WTC11 (cell line): ENCODE measurements around the gene SECISBP2. TPM values are rescaled to one million over a fixed set of nuclear protein-coding genes. Genes with fewer than 3 reads are reported as not detected.
"Not testable (repeated sequence)": the region's sequence is repeated elsewhere in the genome, so short reads cannot be mapped to it uniquely, and the experiment has no call there.

ENCODE experiments used
- ATAC-seq: fragments of 200-7000 bp; cut with Tn5 transposase; 2 replicates; pipeline ENCODE4 v1.10.0; 2021; ENCODE audit warnings: mild to moderate bottlenecking, moderate library complexity
- CTCF ChIA-PET: fragments of 300-600 bp; sonication (Branson Sonifier 250); formaldehyde crosslinking; loops from one replicate; lab custom pipeline; 2021; ENCODE audit warnings: antibody characterized with exemption; lab: Charles Lee
- POLR2A ChIA-PET: fragments of 350-600 bp; sonication (Branson Sonifier 250); formaldehyde crosslinking; loops from one replicate; lab custom pipeline; 2021; ENCODE audit warnings: antibody characterized with exemption; lab: Charles Lee
- DNase-seq: peaks from one replicate; pipeline ENCODE4 v3.0.0; 2021; ENCODE audit warnings: low spot score
- H3K27ac Mint-ChIP-seq: 2 replicates; pipeline ENCODE4 v1.8.0; 2021; ENCODE audit warnings: mixed read lengths
- H3K27me3 Mint-ChIP-seq: 2 replicates; pipeline ENCODE4 v1.8.0; 2021; ENCODE audit warnings: low read depth, mild to moderate bottlenecking, moderate library complexity, mixed read lengths
- H3K36me3 Mint-ChIP-seq: 2 replicates; pipeline ENCODE4 v1.8.0; 2021; ENCODE audit warnings: mixed read lengths
- H3K4me1 Mint-ChIP-seq: 2 replicates; pipeline ENCODE4 v1.8.0; 2022; ENCODE audit warnings: mixed read lengths
- H3K4me3 Mint-ChIP-seq: 2 replicates; pipeline ENCODE4 v1.8.0; 2021; ENCODE audit warnings: mild to moderate bottlenecking, moderate library complexity, mixed read lengths
- H3K9me3 Mint-ChIP-seq: 2 replicates; pipeline ENCODE4 v1.8.0; 2021; ENCODE audit warnings: mixed read lengths
- ATF3 ChIP-seq: sonication (generic); formaldehyde crosslinking; conservative IDR thresholded peaks from 2 replicates; pipeline ENCODE4 v1.8.1; 2022; ENCODE audit warnings: mild to moderate bottlenecking, missing genetic modification reagents
- CBFB ChIP-seq: sonication (generic); formaldehyde crosslinking; IDR thresholded peaks from 2 replicates; pipeline ENCODE4 v1.8.1; 2022; ENCODE audit warnings: mild to moderate bottlenecking, low read depth, missing genetic modification reagents
- CREB1 ChIP-seq: sonication (generic); formaldehyde crosslinking; IDR thresholded peaks from 2 replicates; pipeline ENCODE4 v1.8.0; 2023; ENCODE audit warnings: mild to moderate bottlenecking, missing genetic modification reagents
- CREM ChIP-seq: sonication (generic); formaldehyde crosslinking; IDR thresholded peaks from 2 replicates; pipeline ENCODE4 v1.8.1; 2022; ENCODE audit warnings: mild to moderate bottlenecking, missing genetic modification reagents, moderate library complexity
- E2F1 ChIP-seq: sonication (generic); formaldehyde crosslinking; IDR thresholded peaks from 2 replicates; pipeline ENCODE4 v1.8.0; 2022; ENCODE audit warnings: mild to moderate bottlenecking, missing genetic modification reagents
- E2F4 ChIP-seq: sonication (generic); formaldehyde crosslinking; IDR thresholded peaks from 2 replicates; pipeline ENCODE4 v1.8.1; 2022; ENCODE audit warnings: low read depth, mild to moderate bottlenecking, moderate library complexity, missing genetic modification reagents, borderline replicate concordance
- ELF4 ChIP-seq: sonication (generic); formaldehyde crosslinking; IDR thresholded peaks from 2 replicates; pipeline ENCODE4 v1.8.1; 2022; ENCODE audit warnings: low read depth, mild to moderate bottlenecking, moderate library complexity, missing genetic modification reagents
- ETV6 ChIP-seq: sonication (generic); formaldehyde crosslinking; IDR thresholded peaks from 2 replicates; pipeline ENCODE4 v1.8.1; 2022; ENCODE audit warnings: mild to moderate bottlenecking, missing genetic modification reagents
- FOXJ3 ChIP-seq: sonication (generic); formaldehyde crosslinking; IDR thresholded peaks from 2 replicates; pipeline ENCODE4 v1.9.0; 2021; ENCODE audit warnings: missing genetic modification reagents, mild to moderate bottlenecking, borderline replicate concordance
- GTF2I ChIP-seq: fragments of 250-450 bp; sonication (Bioruptor Pico); conservative IDR thresholded peaks from 2 replicates; pipeline ENCODE4 v1.4.0; 2021; ENCODE audit warnings: mild to moderate bottlenecking
- HMGA2 ChIP-seq: fragments of 250-450 bp; sonication (Bioruptor Pico); IDR thresholded peaks from 2 replicates; pipeline ENCODE4 v1.4.0; 2021; ENCODE audit warnings: mild to moderate bottlenecking, moderate library complexity
- IRF2 ChIP-seq: sonication (generic); formaldehyde crosslinking; IDR thresholded peaks from 2 replicates; pipeline ENCODE4 v1.8.0; 2022; ENCODE audit warnings: low read depth, missing genetic modification reagents, borderline replicate concordance
- JAZF1 ChIP-seq: fragments of 250-450 bp; sonication (Bioruptor Pico); IDR thresholded peaks from 2 replicates; pipeline ENCODE4 v1.9.0; 2021; ENCODE audit warnings: moderate library complexity, mild to moderate bottlenecking, inconsistent platforms
- MAX ChIP-seq: sonication (generic); formaldehyde crosslinking; IDR thresholded peaks from 2 replicates; pipeline ENCODE4 v1.8.0; 2022; ENCODE audit warnings: mild to moderate bottlenecking, missing genetic modification reagents
- MXD4 ChIP-seq: fragments of 250-450 bp; sonication (Bioruptor Pico); IDR thresholded peaks from 2 replicates; pipeline ENCODE4 v1.8.0; 2021; ENCODE audit warnings: mild to moderate bottlenecking, moderate library complexity, borderline replicate concordance
- NR3C1 ChIP-seq: sonication (generic); formaldehyde crosslinking; conservative IDR thresholded peaks from 2 replicates; pipeline ENCODE4 v1.8.1; 2023; ENCODE audit warnings: low read depth, mild to moderate bottlenecking, missing genetic modification reagents
- SMAD4 ChIP-seq: sonication (generic); formaldehyde crosslinking; IDR thresholded peaks from 2 replicates; pipeline ENCODE4 v1.8.0; 2022; ENCODE audit warnings: mild to moderate bottlenecking, missing genetic modification reagents
- SOX15 ChIP-seq: fragments of 250-450 bp; sonication (Bioruptor Pico); IDR thresholded peaks from 2 replicates; pipeline ENCODE4 v1.9.0; 2021; ENCODE audit warnings: mild to moderate bottlenecking
- TCF7 ChIP-seq: sonication (generic); formaldehyde crosslinking; IDR thresholded peaks from 2 replicates; pipeline ENCODE4 v1.8.0; 2022; ENCODE audit warnings: mild to moderate bottlenecking, low read depth, missing genetic modification reagents, moderate library complexity
- ZNF232 ChIP-seq: sonication (generic); formaldehyde crosslinking; IDR thresholded peaks from 2 replicates; pipeline ENCODE4 v1.8.0; 2022; ENCODE audit warnings: mild to moderate bottlenecking, missing genetic modification reagents
- ZNF423 ChIP-seq: fragments of 250-450 bp; sonication (Bioruptor Pico); IDR thresholded peaks from 2 replicates; pipeline ENCODE4 v2.1.2; 2022; ENCODE audit warnings: mild to moderate bottlenecking, moderate library complexity
- ZNF671 ChIP-seq: fragments of 250-450 bp; sonication (Bioruptor Pico); IDR thresholded peaks from 2 replicates; pipeline ENCODE4 v1.8.0; 2021; ENCODE audit warnings: mild to moderate bottlenecking
- ZSCAN18 ChIP-seq: fragments of 250-450 bp; sonication (Bioruptor Pico); IDR thresholded peaks from 2 replicates; pipeline ENCODE4 v2.1.2; 2022; ENCODE audit warnings: mild to moderate bottlenecking, moderate library complexity
- total RNA-seq: library from RNA; stranded (reverse); gene quantifications from 3 replicates; pipeline ENCODE4 v1.2.3, GENCODE V29; 2021
- TF ChIP-seq, protein P1 (sequence below): sonication (generic); formaldehyde crosslinking; IDR thresholded peaks from 2 replicates; pipeline ENCODE4 v1.8.1; 2023; ENCODE audit warnings: mild to moderate bottlenecking, missing genetic modification reagents, moderate library complexity

The SECISBP2 gene
- total RNA-seq, 1 experiment from 2014 or later = 66.2 TPM

DNA sequence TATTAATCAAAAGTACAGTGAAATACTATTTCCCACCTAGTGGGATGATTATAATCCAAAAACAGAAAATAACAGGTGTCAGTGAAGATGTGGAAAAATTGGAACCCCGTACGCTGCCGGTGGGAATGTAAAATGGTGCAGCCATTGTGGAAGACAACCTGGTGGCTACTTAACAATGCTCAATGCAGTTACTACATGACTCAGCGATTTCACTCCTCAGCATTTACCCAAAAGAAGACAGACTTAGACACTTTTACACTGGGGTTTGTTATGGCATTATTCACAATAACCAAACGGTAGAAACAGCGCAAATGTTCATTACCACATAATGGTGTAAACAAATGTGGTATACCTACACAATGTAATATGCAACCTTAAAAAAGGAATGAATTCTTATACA is 23.9 kb downstream of the SECISBP2 start (continued):
- TF ChIP-seq FOXJ3 (CRISPR knock-in tag) (no peak), MAX (CRISPR knock-in tag) (no peak), ZNF671 (CRISPR knock-in tag) (no peak), ELF4 (CRISPR knock-in tag) (no peak), GTF2I (CRISPR knock-in tag) (no peak), ZNF423 (CRISPR knock-in tag) (no peak)

DNA sequence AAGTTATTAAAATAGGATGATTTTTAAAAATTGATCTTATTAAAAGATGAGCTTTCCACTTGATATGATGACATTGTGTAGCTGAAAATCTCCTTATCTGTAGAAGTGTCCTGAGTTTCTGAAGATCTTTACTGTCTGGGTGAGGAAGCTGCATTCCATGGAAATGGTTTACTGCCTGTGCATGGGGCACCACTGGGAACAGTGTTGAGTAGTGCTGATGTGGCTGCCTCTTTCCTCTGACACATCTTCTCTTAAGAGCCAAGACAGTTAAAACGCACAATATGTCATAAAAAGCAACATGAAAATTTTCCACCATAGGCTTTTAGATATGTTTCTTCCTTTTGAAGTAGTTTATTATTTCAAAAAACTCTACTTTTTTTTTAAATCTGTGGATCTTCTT is 24.6 kb downstream of the SECISBP2 start:
- H3K36me3 Mint-ChIP-seq = peaks cover 86% of the 10 kb centered on the region
- no peak overlapping the region for H3K4me3 Mint-ChIP-seq
- DNase-seq (no peak), ATAC-seq (no peak)
- no peaks in the 10 kb centered on the region for H3K27me3 Mint-ChIP-seq
- no peaks in the 10 kb centered on the region for H3K4me1 Mint-ChIP-seq
- 0 out of 2 replicates have a peak overlapping the region, but pooled peaks have one; percentile 47 for H3K27ac Mint-ChIP-seq
- TF ChIP-seq JAZF1 (no peak), ETV6 (CRISPR knock-in tag) (no peak), ZNF671 (CRISPR knock-in tag) (no peak)
- ChIA-PET POLR2A (no interaction called here), CTCF (interaction anchor here (1.6 kb wide), 1 partner anchor 206 kb away, joined by 3 read pairs; no protein-coding TSS in a partner anchor)
- H3K9me3 Mint-ChIP-seq = no peaks in the 10 kb centered on the region

DNA sequence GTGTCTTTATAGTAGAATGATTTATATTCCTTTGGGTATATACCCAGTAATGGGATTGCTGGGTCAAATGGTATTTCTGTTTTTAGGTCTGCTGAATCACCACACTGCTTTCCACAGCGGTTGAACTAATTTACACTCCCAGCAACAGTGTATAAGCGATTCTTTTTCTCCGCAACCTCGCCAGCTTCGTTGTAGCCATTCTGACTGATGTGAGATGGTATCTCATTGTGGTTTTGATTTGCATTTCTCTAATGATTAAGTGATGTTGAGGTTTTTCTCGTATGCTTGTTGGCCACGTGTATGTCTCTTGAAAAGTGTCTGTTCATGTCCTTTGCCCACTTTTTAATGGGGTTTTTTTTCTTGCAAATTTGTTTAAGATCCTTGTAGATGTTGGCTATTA is 25.5 kb downstream of the SECISBP2 start:
- ATAC-seq, DNase-seq, H3K4me1 Mint-ChIP-seq, POLR2A ChIA-PET, H3K4me3 Mint-ChIP-seq, H3K27me3 Mint-ChIP-seq, H3K9me3 Mint-ChIP-seq, H3K27ac Mint-ChIP-seq: not testable (repeated sequence)
- H3K36me3 Mint-ChIP-seq = peaks cover 88% of the 10 kb centered on the region
- CTCF ChIA-PET = interaction anchor here (1.6 kb wide), 1 partner anchor 205 kb away, joined by 3 read pairs; no protein-coding TSS in a partner anchor

- no peak for DNase-seq
- TF ChIP-seq ZNF232 (CRISPR knock-in tag) = no peak
- no peak for TF ChIP-seq E2F4 (CRISPR knock-in tag)
- TF ChIP-seq SOX15 = no peak
- no peak for TF ChIP-seq IRF2 (CRISPR knock-in tag)
- no peak for TF ChIP-seq E2F1
- TF ChIP-seq CREM (CRISPR knock-in tag) = no peak
- no peak for TF ChIP-seq NR3C1 (CRISPR knock-in tag)
- TF ChIP-seq HMGA2 (CRISPR knock-in tag) = no peak
- TF ChIP-seq CREB1 (CRISPR knock-in tag) = no peak
- TF ChIP-seq SMAD4 (CRISPR knock-in tag) = no peak
- TF ChIP-seq MXD4 = no peak
- no peak for TF ChIP-seq ATF3
- no peak for TF ChIP-seq TCF7 (CRISPR knock-in tag)
- TF ChIP-seq CBFB (CRISPR knock-in tag) = no peak
- TF ChIP-seq ZSCAN18 (CRISPR knock-in tag) = no peak
- TF ChIP-seq, protein P1, sequence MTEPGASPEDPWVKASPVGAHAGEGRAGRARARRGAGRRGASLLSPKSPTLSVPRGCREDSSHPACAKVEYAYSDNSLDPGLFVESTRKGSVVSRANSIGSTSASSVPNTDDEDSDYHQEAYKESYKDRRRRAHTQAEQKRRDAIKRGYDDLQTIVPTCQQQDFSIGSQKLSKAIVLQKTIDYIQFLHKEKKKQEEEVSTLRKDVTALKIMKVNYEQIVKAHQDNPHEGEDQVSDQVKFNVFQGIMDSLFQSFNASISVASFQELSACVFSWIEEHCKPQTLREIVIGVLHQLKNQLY (CRISPR knock-in tag) = no peak
- peaks cover 95% of the 10 kb centered on the region for H3K36me3 Mint-ChIP-seq
- H3K4me3 Mint-ChIP-seq = no peak overlapping the region
- no peaks in the 10 kb centered on the region for H3K27me3 Mint-ChIP-seq
- no peak for ATAC-seq
- H3K4me1 Mint-ChIP-seq = no peaks in the 10 kb centered on the region
- no peaks in the 10 kb centered on the region for H3K9me3 Mint-ChIP-seq
- CTCF ChIA-PET = no interaction called here
- POLR2A ChIA-PET = no interaction called here
- no peak overlapping the region for H3K27ac Mint-ChIP-seq
Observed at GRCh38 chr9:89345476-89345875, 27.2 kb downstream of the SECISBP2 start.
